H9 (cell line): ENCODE results near the gene XIAP. TPM values are rescaled to one million over a fixed set of nuclear protein-coding genes. Genes with fewer than 3 reads are reported as not detected.

Experiments
- DNase-seq: peaks from one replicate; pipeline ENCODE4 v3.0.0-alpha.2; 2017
- H2AFZ ChIP-seq: one replicate; pipeline ENCODE4 v1.6.1; 2013; ENCODE audit warnings: mild to moderate bottlenecking, low read length, control low read depth, moderate library complexity
- H2AK5ac ChIP-seq: 2 replicates; pipeline ENCODE4 v1.6.1; 2013; ENCODE audit warnings: low read length, control low read depth, mixed read lengths; ENCODE audit not compliant: insufficient read length
- H2BK120ac ChIP-seq: one replicate; pipeline ENCODE4 v1.6.1; 2013; ENCODE audit warnings: low read depth, mild to moderate bottlenecking, low read length, control low read depth, inconsistent platforms; ENCODE audit not compliant: poor library complexity, severe bottlenecking
- H2BK12ac ChIP-seq: 2 replicates; pipeline ENCODE4 v1.6.1; 2013; ENCODE audit warnings: low read length, control low read depth, mixed read lengths, low read depth; ENCODE audit not compliant: insufficient read length
- H2BK15ac ChIP-seq: 2 replicates; pipeline ENCODE4 v1.6.1; 2013; ENCODE audit warnings: low read depth, low read length, control low read depth
- H2BK20ac ChIP-seq: one replicate; pipeline ENCODE4 v1.6.1; 2013; ENCODE audit warnings: low read depth, mild to moderate bottlenecking, low read length, control low read depth, inconsistent platforms; ENCODE audit not compliant: poor library complexity, severe bottlenecking
- H2BK5ac ChIP-seq: 2 replicates; pipeline ENCODE4 v1.6.1; 2013; ENCODE audit warnings: low read length, control low read depth, mixed read lengths; ENCODE audit not compliant: insufficient read length
- H3K14ac ChIP-seq: 2 replicates; pipeline ENCODE4 v1.6.1; 2013; ENCODE audit warnings: low read length, control low read depth; ENCODE audit not compliant: insufficient read depth
- H3K18ac ChIP-seq: 2 replicates; pipeline ENCODE4 v1.6.1; 2013; ENCODE audit warnings: low read depth, mild to moderate bottlenecking, mixed read lengths, low read length, control low read depth; ENCODE audit not compliant: insufficient read length
- H3K23ac ChIP-seq: 2 replicates; pipeline ENCODE4 v1.6.1; 2013; ENCODE audit warnings: low read length, control low read depth, mixed read lengths, low read depth; ENCODE audit not compliant: insufficient read length
- H3K23me2 ChIP-seq: 2 replicates; pipeline ENCODE4 v1.6.1; 2013; ENCODE audit warnings: low read depth, mild to moderate bottlenecking, mixed read lengths, low read length, control low read depth; ENCODE audit not compliant: insufficient read length, poor library complexity, severe bottlenecking
- H3K27ac ChIP-seq: 2 replicates; pipeline ENCODE4 v1.5.1; 2013; ENCODE audit warnings: low read length, control low read depth, mixed read lengths, low read depth; ENCODE audit not compliant: insufficient read length
- H3K27me3 ChIP-seq: 2 replicates; pipeline ENCODE4 v1.6.1; 2013; ENCODE audit warnings: low read length, control low read depth, inconsistent platforms; ENCODE audit not compliant: insufficient read depth
- H3K4ac ChIP-seq: 2 replicates; pipeline ENCODE4 v1.6.1; 2013; ENCODE audit warnings: low read depth, mild to moderate bottlenecking, control low read depth, inconsistent platforms, low read length, moderate library complexity
- H3K4me1 ChIP-seq: 2 replicates; pipeline ENCODE4 v1.6.1; 2013; ENCODE audit warnings: low read length, control low read depth, inconsistent platforms; ENCODE audit not compliant: insufficient read depth
- H3K4me2 ChIP-seq: 2 replicates; pipeline ENCODE4 v1.6.1; 2013; ENCODE audit warnings: low read length, control low read depth, mixed read lengths; ENCODE audit not compliant: insufficient read length, insufficient read depth
- H3K56ac ChIP-seq: 2 replicates; pipeline ENCODE4 v1.6.1; 2013; ENCODE audit warnings: low read depth, mild to moderate bottlenecking, mixed read lengths, low read length, control low read depth; ENCODE audit not compliant: insufficient read length
- H3K79me1 ChIP-seq: 2 replicates; pipeline ENCODE4 v1.6.1; 2013; ENCODE audit warnings: low read depth, mild to moderate bottlenecking, moderate library complexity, low read length, control low read depth, inconsistent platforms; ENCODE audit not compliant: insufficient read depth, poor library complexity, severe bottlenecking
- H3K79me2 ChIP-seq: 2 replicates; pipeline ENCODE4 v1.6.1; 2013; ENCODE audit warnings: low read length, control low read depth, inconsistent platforms; ENCODE audit not compliant: insufficient read depth
- H3K9ac ChIP-seq: 2 replicates; pipeline ENCODE4 v1.6.1; 2013; ENCODE audit warnings: low read length, control low read depth, mixed read lengths; ENCODE audit not compliant: insufficient read length; ENCODE audit errors: extremely low read depth
- H3K9me3 ChIP-seq: one replicate; pipeline ENCODE4 v1.6.1; 2013; ENCODE audit warnings: low read depth, low read length, inconsistent platforms; ENCODE audit not compliant: control insufficient read depth
- H3T11ph ChIP-seq: one replicate; pipeline ENCODE4 v1.6.1; 2013; ENCODE audit warnings: mild to moderate bottlenecking, low read length, control low read depth, inconsistent platforms
- H4K20me1 ChIP-seq: one replicate; pipeline ENCODE4 v1.6.1; 2013; ENCODE audit not compliant: control insufficient read depth, insufficient read length, insufficient read depth
- H4K5ac ChIP-seq: 2 replicates; pipeline ENCODE4 v1.6.1; 2013; ENCODE audit warnings: low read depth, mild to moderate bottlenecking, mixed read lengths, low read length, control low read depth; ENCODE audit not compliant: insufficient read length
- H4K8ac ChIP-seq: replicated peaks from 2 replicates; pipeline ENCODE4 v1.6.1; 2013; ENCODE audit warnings: low read length, control low read depth, mixed read lengths, low read depth; ENCODE audit not compliant: insufficient read length
- H4K91ac ChIP-seq: 2 replicates; pipeline ENCODE4 v1.6.1; 2013; ENCODE audit warnings: low read depth, mild to moderate bottlenecking, moderate library complexity, mixed read lengths, low read length, control low read depth; ENCODE audit not compliant: insufficient read length
- H3K27ac Mint-ChIP-seq, 3 experiments: 2 replicates in 2 of 3; 3 replicates in 1 of 3; pipeline ENCODE4 v1.8.0; 2020 to 2021; ENCODE audit warnings: mixed read lengths in 3 of 3, mild to moderate bottlenecking in 1 of 3, moderate library complexity in 1 of 3
- H3K27me3 Mint-ChIP-seq: 2 replicates; pipeline ENCODE4 v1.8.0; 2021; ENCODE audit warnings: low read depth, mild to moderate bottlenecking, moderate library complexity, mixed read lengths
- H3K36me3 Mint-ChIP-seq, 3 experiments: 2 replicates in 2 of 3; 3 replicates in 1 of 3; pipeline ENCODE4 v1.8.0; 2020 to 2021; ENCODE audit warnings: low read depth in 3 of 3, mixed read lengths in 3 of 3; ENCODE audit not compliant: insufficient read depth in 1 of 3
- H3K4me1 Mint-ChIP-seq, 2 experiments: 2 replicates each; pipeline ENCODE4 v1.8.0; 2020; ENCODE audit warnings: mixed read lengths in 2 of 2
- H3K4me3 Mint-ChIP-seq, 2 experiments: 2 replicates in 1 of 2; 3 replicates in 1 of 2; pipeline ENCODE4 v1.8.0; 2020 to 2021; ENCODE audit warnings: mild to moderate bottlenecking in 2 of 2, mixed read lengths in 2 of 2, moderate library complexity in 1 of 2
- H3K9me3 Mint-ChIP-seq, 2 experiments: 2 replicates in 1 of 2; 3 replicates in 1 of 2; pipeline ENCODE4 v1.8.0; 2020; ENCODE audit warnings: mild to moderate bottlenecking in 2 of 2, mixed read lengths in 2 of 2, moderate library complexity in 1 of 2
- CTCF ChIP-seq: fragments of 200-600 bp; sonication (generic); conservative IDR thresholded peaks from 3 replicates; pipeline ENCODE4 v1.8.0; 2021; ENCODE audit warnings: antibody characterized with exemption, mild to moderate bottlenecking
- WGBS: extraction: QIAGEN DNeasy Blood & Tissue Kit; methylation state at CpG from one replicate; pipeline ENCODE4 v1.1.7; 2013; ENCODE audit warnings: missing lambda C conversion rate, low lambda C conversion rate, mixed read lengths; ENCODE audit not compliant: insufficient read length; ENCODE audit errors: extremely low coverage; 5-methylcytosine and 5-hydroxymethylcytosine counted together
- total RNA-seq: library from RNA; stranded (reverse); gene quantifications from 2 replicates; pipeline ENCODE4 v1.2.1, GENCODE V29; 2021

Gene XIAP
- total RNA-seq, 1 experiment from 2014 or later: 40.5 TPM

GRCh38 chrX:123943488-123943887, 83.6 kb downstream of the XIAP start:
- H3K9me3 Mint-ChIP-seq: peaks cover 5 to 56% of the 10 kb centered on the region in 2 experiments; a peak in 4 of 5 replicates
- Histone ChIP-seq H3K79me1 (no peaks in the 10 kb centered on the region), H3K14ac (no peak overlapping the region), H2BK120ac (no peak overlapping the region), H3K4ac (no peak overlapping the region), H2BK20ac (no peak overlapping the region), H4K8ac (no peak overlapping the region), H4K20me1 (no peaks in the 10 kb centered on the region), H4K91ac (no peak overlapping the region), H3K79me2 (no peaks in the 10 kb centered on the region), H3K9ac (no peak overlapping the region), H3K27ac (no peak overlapping the region), H3K9me3 (peaks cover 15% of the 10 kb centered on the region), H2BK5ac (no peak overlapping the region), H3K23ac (no peak overlapping the region), H3K27me3 (no peaks in the 10 kb centered on the region), H4K5ac (no peak overlapping the region), H2BK15ac (no peak overlapping the region), H3T11ph (no peak overlapping the region), H3K56ac (no peak overlapping the region), H3K18ac (no peak overlapping the region), H3K4me1 (no peaks in the 10 kb centered on the region), H2BK12ac (no peak overlapping the region), H2AK5ac (no peak overlapping the region), H2AFZ (no peak overlapping the region), H3K4me2 (no peak overlapping the region), H3K23me2 (no peaks in the 10 kb centered on the region)
- H3K27ac Mint-ChIP-seq: no peak overlapping the region
- peaks cover 5 to 7% of the 10 kb centered on the region in 2 experiments; a peak in 2 of 4 replicates for H3K4me1 Mint-ChIP-seq
- no peak overlapping the region for H3K4me3 Mint-ChIP-seq
- peaks cover 0 to 6% (median 0%) of the 10 kb centered on the region in 3 experiments; a peak in 1 of 7 replicates for H3K36me3 Mint-ChIP-seq
- no CpG with 5 or more reads among the region's 2 CpGs for WGBS
- no peak for TF ChIP-seq CTCF
- no peaks in the 10 kb centered on the region for H3K27me3 Mint-ChIP-seq
- DNase-seq: no peak
